ENCODE data around the gene TLR10. TPM values are rescaled to one million over a fixed set of nuclear protein-coding genes. Genes with fewer than 3 reads are reported as not detected.

Gene TLR10
- total RNA-seq, 1 donor from 2014 or later: not detected

DNA sequence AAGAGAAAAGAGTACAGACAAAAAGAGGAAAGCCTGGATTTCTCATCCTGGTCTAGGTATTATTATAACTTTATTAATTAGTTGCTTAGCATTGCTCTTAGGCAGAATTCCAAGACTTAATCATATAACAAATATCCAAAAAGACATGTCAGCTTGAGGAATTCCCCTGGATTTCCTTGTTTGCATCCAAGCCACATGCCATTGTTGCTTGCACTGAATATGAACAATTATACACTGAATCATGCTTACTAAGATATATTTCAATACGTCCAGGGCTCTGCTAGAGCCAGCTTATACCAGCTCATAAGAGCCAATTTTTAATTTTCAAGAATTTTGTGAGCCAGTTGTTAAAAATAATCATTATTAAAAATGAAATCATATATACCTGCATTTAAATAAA is 5.5 kb upstream of the TLR10 start:
- no peaks in the 10 kb centered on the region for H3K9me3 ChIP-seq
- intact Hi-C loops (cut with DNase I): no loop called here
- TF ChIP-seq POLR2A (IDR thresholded peaks at IDR 0.05): no peak
- H3K36me3 ChIP-seq: no peaks in the 10 kb centered on the region
- no peaks in the 10 kb centered on the region for H3K4me1 ChIP-seq
- H3K27me3 ChIP-seq: no peaks in the 10 kb centered on the region
- H3K4me3 ChIP-seq: no peak overlapping the region
- DNase-seq (ENCODE audit: extremely low spot score in 2 of 2): no peak
- H3K27ac ChIP-seq: no peak overlapping the region

DNA sequence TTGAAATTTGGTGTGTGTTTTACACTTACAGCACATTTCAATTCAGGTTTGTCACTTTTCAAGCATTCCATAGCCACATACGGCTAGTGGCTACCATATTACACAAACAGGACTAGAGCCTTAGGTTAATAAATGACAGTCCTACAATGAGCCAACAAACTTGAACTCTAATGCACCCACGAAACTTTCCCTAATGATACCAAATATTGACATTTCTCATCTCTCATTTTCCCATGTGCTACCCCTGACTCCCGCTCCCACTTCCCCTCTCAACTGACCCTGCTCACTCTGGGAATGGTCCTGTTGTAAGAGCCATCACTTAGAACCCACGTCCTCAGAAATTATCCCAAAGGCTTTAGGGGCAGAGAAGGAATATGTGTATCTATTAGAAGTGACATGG is 4.9 kb upstream of the TLR10 start:
- TF ChIP-seq POLR2AphosphoS5 (IDR thresholded peaks at IDR 0.05; ENCODE audit: insufficient read depth in 1 of 2, low read depth in 1 of 2) (no peak), POLR2A (IDR thresholded peaks at IDR 0.05) (no peak), CTCF (IDR thresholded peaks at IDR 0.05) (no peak)
- no peaks in the 10 kb centered on the region for H3K27me3 ChIP-seq
- H3K9me3 ChIP-seq: no peaks in the 10 kb centered on the region
- no peak overlapping the region for H3K4me3 ChIP-seq
- H3K4me1 ChIP-seq: no peaks in the 10 kb centered on the region
- no peak for DNase-seq (ENCODE audit: extremely low spot score in 2 of 2)
- no peak overlapping the region for H3K27ac ChIP-seq
- intact Hi-C loops (cut with DNase I): no loop called here
- H3K36me3 ChIP-seq: no peaks in the 10 kb centered on the region

- Histone ChIP-seq H3K27ac (no peak overlapping the region), H3K4me1 (no peaks in the 10 kb centered on the region), H3K9me3 (no peaks in the 10 kb centered on the region), H3K36me3 (no peaks in the 10 kb centered on the region), H3K27me3 (no peaks in the 10 kb centered on the region), H3K4me3 (no peak overlapping the region)
- no peak for DNase-seq (ENCODE audit: extremely low spot score in 2 of 2)
- TF ChIP-seq CTCF (IDR thresholded peaks at IDR 0.05): no peak
- TF ChIP-seq POLR2A (IDR thresholded peaks at IDR 0.05): no peak
- TF ChIP-seq POLR2AphosphoS5 (IDR thresholded peaks at IDR 0.05; ENCODE audit: insufficient read depth in 1 of 2, low read depth in 1 of 2): no peak
- intact Hi-C loops (cut with DNase I): no loop called here
Measured at GRCh38 chr4:38785901-38786402, 3.2 kb upstream of the TLR10 start.

DNA sequence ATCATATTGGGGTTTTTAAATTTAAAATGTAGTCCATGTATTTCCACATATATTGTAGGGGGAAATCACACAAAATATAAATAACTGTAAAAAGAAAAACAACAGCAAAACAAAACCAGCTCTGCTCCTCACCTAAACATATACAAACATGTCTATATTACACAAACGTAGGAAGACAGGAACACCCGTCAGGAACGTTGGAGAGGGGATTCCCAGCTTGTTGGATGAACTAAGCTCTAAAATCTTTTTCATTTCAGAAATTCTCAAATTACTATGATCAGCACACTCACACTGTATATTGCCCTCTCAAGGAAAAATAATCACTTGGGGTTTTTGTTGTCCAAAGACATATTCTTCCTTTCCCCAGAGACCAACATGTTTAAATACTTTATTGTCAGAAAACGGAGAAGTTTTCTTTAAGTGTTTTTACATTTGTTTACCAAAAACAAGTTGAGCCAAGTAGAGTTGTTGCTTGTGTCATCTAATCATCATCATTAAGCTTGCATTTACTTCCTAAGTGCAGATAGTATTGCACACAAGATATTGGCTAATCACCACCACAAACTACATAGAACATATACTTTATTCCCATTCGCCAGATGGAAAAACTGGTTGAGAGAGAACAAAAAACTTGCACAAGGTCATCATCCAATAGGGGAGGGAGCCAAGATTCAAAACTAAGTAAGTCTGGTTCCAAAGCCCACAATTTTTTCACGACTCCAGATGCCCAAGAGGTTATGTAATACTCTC is 2.4 kb upstream of the TLR10 start:
- Histone ChIP-seq H3K27ac (no peak overlapping the region), H3K36me3 (no peaks in the 10 kb centered on the region), H3K4me3 (no peak overlapping the region), H3K9me3 (no peaks in the 10 kb centered on the region), H3K4me1 (no peaks in the 10 kb centered on the region), H3K27me3 (no peaks in the 10 kb centered on the region)
- no peak for DNase-seq (ENCODE audit: extremely low spot score in 2 of 2)
- intact Hi-C loops (cut with DNase I): no loop called here
- no peak for TF ChIP-seq POLR2AphosphoS5 (IDR thresholded peaks at IDR 0.05; ENCODE audit: insufficient read depth in 1 of 2, low read depth in 1 of 2)

GRCh38 chr4:38784141-38784540 is 1.4 kb upstream of the TLR10 start:
- H3K27ac ChIP-seq: no peak overlapping the region
- intact Hi-C loops (cut with DNase I): no loop called here
- no peaks in the 10 kb centered on the region for H3K27me3 ChIP-seq
- no peaks in the 10 kb centered on the region for H3K36me3 ChIP-seq
- DNase-seq (ENCODE audit: extremely low spot score in 2 of 2): no peak
- no peak overlapping the region for H3K4me3 ChIP-seq
- no peaks in the 10 kb centered on the region for H3K4me1 ChIP-seq
- TF ChIP-seq CTCF (IDR thresholded peaks at IDR 0.05) (no peak), POLR2AphosphoS5 (IDR thresholded peaks at IDR 0.05; ENCODE audit: insufficient read depth in 1 of 2, low read depth in 1 of 2) (no peak), POLR2A (IDR thresholded peaks at IDR 0.05) (no peak)
- no peaks in the 10 kb centered on the region for H3K9me3 ChIP-seq

GRCh38 chr4:38783109-38783460 is 295 bp upstream of the TLR10 start:
- TF ChIP-seq POLR2AphosphoS5 (IDR thresholded peaks at IDR 0.05; ENCODE audit: insufficient read depth in 1 of 2, low read depth in 1 of 2) (no peak), CTCF (IDR thresholded peaks at IDR 0.05) (no peak), POLR2A (IDR thresholded peaks at IDR 0.05) (no peak)
- Histone ChIP-seq H3K27ac (no peak overlapping the region), H3K9me3 (no peaks in the 10 kb centered on the region), H3K27me3 (no peaks in the 10 kb centered on the region), H3K36me3 (no peaks in the 10 kb centered on the region), H3K4me3 (no peak overlapping the region), H3K4me1 (no peaks in the 10 kb centered on the region)
- intact Hi-C loops (cut with DNase I): no loop called here
- DNase-seq (ENCODE audit: extremely low spot score in 2 of 2): no peak

All from vagina (tissue), 2 donors.